ENCODE results near the gene ZBTB20. TPM values are rescaled to one million over a fixed set of nuclear protein-coding genes. Genes with fewer than 3 reads are reported as not detected.

Gene ZBTB20
- total RNA-seq, 2 donors from 2014 or later: 5.7 to 17.7 TPM

DNA sequence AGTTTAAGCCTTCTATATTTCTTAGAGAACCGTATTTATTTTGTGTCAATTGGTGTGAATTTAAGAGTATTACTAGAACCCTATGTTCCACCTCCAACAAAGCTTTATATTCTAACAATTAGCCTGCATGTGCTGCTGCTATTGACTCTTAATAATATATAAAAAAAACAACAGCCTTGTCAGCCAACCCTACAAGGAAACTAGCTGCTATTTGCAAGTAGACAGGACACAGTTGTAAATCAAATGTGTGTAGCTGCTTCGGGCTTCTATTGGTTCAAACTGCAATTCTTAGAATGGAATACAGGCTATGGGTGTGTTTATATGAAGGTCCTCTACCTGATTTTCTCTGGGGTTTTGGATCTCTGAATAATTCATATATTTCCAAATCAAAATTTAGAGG is 60.7 kb downstream of the ZBTB20 start:
- H3K27ac Mint-ChIP-seq: no peak overlapping the region
- no peak overlapping the region for H3K4me3 Mint-ChIP-seq
- no peaks in the 10 kb centered on the region for H3K9me3 Mint-ChIP-seq
- no peaks in the 10 kb centered on the region for H3K27me3 Mint-ChIP-seq
- H3K4me1 Mint-ChIP-seq: peaks cover 4% of the 10 kb centered on the region
- ATAC-seq (replicated peaks): no peak
- H3K36me3 Mint-ChIP-seq (ENCODE audit: low read depth): no peaks in the 10 kb centered on the region

DNA sequence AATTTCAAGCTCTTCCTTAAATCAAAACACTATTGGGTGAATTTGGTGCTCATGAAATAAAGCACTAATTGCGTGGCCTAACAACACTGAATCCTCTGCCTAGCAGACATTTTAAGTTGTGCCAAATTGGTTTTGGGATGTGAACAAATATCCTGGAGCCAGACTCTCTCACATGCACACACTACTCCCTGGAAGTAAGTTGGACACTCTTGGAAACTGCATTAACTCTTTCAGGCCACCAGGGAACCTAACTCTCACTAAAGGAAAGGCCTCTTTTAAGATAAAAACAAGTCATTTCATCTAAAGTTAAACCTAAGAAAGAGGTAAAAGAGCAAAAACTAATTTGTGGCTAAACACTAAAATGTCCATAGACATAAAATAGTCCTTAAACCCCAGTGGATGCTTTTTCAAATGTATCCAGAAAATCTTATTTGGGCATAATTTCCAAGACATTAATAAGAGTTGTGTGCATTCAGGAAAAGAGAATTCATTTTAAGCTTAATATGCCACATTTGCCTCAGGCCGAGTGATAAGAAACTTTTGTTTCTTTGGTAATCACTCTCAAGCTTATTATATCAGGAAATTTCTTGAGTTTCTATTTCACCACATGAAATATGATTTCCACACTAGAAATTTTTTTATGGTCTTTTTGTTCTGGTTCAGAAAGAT is 61.8 kb downstream of the ZBTB20 start:
- Mint-ChIP-seq H3K4me3 (no peak overlapping the region), H3K27me3 (no peaks in the 10 kb centered on the region), H3K4me1 (peaks cover 4% of the 10 kb centered on the region), H3K36me3 (ENCODE audit: low read depth) (no peaks in the 10 kb centered on the region), H3K9me3 (no peaks in the 10 kb centered on the region), H3K27ac (no peak overlapping the region)
- no peak for ATAC-seq (replicated peaks)

DNA sequence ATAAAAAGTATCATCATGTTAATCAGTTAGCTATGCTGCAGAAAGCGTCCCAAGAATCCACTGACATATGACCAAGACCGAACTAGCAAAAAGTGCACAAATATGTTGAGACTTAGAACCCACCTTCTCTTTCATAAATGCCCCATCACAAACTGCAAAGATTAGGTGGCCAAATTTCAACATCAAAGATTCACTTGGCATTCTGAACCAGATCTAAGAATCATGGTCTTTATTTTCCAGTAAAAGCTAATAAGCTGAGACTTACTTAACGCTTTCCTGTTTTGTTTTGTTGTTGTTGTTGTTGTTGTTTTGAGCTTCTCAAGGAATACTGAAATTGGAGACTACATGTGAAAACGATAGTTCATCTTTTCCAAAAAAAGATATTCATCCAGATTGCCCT is 62.4 kb downstream of the ZBTB20 start:
- Mint-ChIP-seq H3K9me3 (no peaks in the 10 kb centered on the region), H3K27ac (no peak overlapping the region), H3K4me1 (peaks cover 4% of the 10 kb centered on the region), H3K27me3 (no peaks in the 10 kb centered on the region), H3K4me3 (no peak overlapping the region), H3K36me3 (ENCODE audit: low read depth) (no peaks in the 10 kb centered on the region)
- ATAC-seq (replicated peaks): no peak

DNA sequence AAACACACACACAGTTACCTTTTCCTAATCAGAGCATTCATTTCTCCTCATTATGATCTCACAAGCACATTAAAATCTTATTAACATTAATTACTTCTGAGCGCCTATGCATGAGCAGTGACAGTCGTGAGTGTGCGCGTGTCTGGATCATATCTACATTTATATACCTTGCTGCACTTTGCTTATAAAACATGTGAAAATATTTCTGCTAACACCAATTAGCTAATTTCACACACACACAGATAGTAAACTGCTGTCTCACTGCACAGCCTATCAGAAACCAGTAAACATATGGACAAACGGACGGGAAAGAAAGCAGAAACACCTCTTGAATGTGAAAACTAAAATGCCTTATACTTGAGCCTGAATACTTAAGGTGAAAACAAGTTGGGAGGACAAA is 64.8 kb downstream of the ZBTB20 start:
- no peak for ATAC-seq (replicated peaks)
- Mint-ChIP-seq H3K4me1 (peaks cover 4% of the 10 kb centered on the region), H3K36me3 (ENCODE audit: low read depth) (no peaks in the 10 kb centered on the region), H3K27me3 (no peaks in the 10 kb centered on the region), H3K4me3 (no peak overlapping the region), H3K9me3 (no peaks in the 10 kb centered on the region), H3K27ac (no peak overlapping the region)

DNA sequence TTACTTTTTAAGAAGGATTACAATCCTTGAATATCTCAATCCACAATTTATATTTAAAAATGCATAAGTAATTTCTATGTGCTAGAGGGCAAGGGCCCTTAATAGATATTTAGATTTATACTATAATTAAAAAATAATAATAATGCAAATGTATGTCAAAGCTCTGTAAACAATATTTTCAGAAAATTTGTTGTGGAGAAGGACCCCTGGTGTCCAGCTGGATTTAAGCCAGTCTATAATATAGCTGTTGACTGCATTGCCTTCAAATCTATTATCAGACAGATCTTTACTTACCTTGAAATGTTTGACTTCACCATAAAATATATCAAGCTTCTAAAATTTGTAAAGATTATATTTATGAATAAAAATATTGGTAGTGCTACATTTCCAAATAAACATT is 65.6 kb downstream of the ZBTB20 start:
- no peaks in the 10 kb centered on the region for H3K9me3 Mint-ChIP-seq
- no peak for ATAC-seq (replicated peaks)
- H3K36me3 Mint-ChIP-seq (ENCODE audit: low read depth): peaks cover 7% of the 10 kb centered on the region
- H3K4me3 Mint-ChIP-seq: no peak overlapping the region
- no peaks in the 10 kb centered on the region for H3K27me3 Mint-ChIP-seq
- no peak overlapping the region for H3K27ac Mint-ChIP-seq
- H3K4me1 Mint-ChIP-seq: peaks cover 4% of the 10 kb centered on the region

DNA sequence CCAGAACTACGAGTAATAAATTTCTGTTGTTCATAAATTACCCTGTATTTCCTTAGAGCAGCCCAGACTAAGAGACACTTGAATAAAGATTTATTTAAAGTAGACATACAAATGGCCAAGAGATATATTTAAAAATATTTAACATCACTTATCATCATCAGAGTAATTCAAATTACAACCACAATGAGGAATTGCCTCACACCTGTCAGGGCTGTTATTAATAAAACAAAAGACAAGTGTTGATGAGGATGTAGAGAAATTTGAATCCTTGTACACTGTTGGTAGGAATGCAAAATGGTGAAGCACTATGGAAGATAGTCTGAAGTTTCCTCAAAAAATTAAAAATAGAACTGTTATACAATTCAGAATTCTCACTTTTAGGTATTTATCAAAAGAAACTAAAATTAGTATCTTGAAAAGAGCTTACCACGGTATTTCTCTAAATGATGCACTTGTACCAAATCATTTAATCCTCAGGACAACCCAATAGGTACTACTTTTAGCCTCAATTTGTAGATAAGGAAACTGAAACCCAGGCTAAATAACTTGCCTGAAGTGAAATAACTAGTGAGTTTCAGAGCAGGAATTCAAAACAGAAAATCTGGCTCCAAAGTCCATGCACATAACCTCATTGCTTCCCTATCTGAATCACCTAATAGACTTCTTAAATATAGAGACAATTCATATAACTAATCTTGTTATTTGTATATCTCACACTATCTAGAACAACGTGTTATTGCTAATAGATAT is 69.4 kb downstream of the ZBTB20 start:
- H3K4me3 Mint-ChIP-seq: no peak overlapping the region
- peaks cover 23% of the 10 kb centered on the region for H3K36me3 Mint-ChIP-seq (ENCODE audit: low read depth)
- H3K4me1 Mint-ChIP-seq: peaks cover 6% of the 10 kb centered on the region
- ATAC-seq (replicated peaks): peak; percentile 31
- no peak overlapping the region for H3K27ac Mint-ChIP-seq
- no peaks in the 10 kb centered on the region for H3K27me3 Mint-ChIP-seq
- peaks cover 1% of the 10 kb centered on the region for H3K9me3 Mint-ChIP-seq

DNA sequence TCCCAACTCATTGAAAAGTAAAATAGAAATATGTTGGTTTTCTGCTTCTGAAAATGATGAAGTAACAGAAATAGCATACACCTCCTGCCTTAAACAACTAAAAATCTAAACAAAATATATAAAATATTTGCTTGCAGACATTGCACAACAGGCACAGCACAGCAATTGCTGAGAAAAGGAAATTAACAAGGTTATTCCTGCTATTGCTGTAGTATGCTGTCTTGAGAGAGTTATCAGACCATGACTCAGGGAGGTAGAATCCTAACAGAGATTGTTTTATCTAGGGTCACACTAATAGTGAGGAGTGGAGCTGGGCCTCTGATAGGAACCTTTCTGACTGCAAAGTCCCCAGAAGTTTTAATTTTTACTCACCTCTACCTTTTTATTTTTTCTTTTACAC is 72.6 kb downstream of the ZBTB20 start:
- Mint-ChIP-seq H3K4me3 (no peak overlapping the region), H3K4me1 (peaks cover 13% of the 10 kb centered on the region), H3K27ac (no peak overlapping the region), H3K27me3 (no peaks in the 10 kb centered on the region), H3K9me3 (peaks cover 3% of the 10 kb centered on the region), H3K36me3 (ENCODE audit: low read depth) (peaks cover 30% of the 10 kb centered on the region)
- ATAC-seq (replicated peaks): no peak

DNA sequence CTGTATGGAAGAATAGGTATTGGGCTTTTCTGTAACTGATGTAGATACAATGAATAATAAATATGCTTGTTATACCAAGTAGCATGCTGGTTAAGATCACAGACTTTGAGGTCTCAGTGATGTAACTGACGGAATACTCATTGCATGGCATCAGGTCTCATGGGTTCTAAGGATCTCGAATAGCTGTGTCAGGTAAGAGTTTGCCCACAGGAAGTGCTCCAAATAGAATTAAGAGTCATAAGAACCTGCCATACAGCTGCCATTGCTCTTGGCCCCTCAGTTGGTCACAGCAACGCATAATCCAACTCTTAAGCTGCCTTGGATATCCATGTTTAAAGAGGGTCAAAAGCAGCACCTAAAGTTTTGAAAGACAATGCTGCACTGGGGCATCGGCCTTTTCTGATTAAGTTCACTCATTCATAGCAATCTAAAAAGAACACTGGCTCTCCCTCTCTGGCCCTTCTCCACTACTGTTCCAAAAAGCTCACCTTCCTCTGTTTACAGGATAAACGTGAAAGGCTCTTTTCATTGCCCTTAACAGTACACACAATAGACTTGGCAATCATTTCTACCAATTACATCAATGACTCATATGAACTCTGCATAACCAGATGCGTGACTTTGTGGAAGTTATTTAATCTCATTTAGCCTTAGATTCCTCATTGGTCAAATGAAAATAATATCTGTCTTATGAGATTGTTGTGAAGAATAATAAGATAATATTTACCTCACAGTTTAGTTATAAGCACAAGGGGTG is 74.6 kb downstream of the ZBTB20 start:
- Mint-ChIP-seq H3K4me1 (peaks cover 13% of the 10 kb centered on the region), H3K4me3 (no peak overlapping the region), H3K9me3 (peaks cover 3% of the 10 kb centered on the region), H3K27me3 (no peaks in the 10 kb centered on the region), H3K36me3 (ENCODE audit: low read depth) (peaks cover 30% of the 10 kb centered on the region), H3K27ac (no peak overlapping the region)
- ATAC-seq (replicated peaks): no peak

DNA sequence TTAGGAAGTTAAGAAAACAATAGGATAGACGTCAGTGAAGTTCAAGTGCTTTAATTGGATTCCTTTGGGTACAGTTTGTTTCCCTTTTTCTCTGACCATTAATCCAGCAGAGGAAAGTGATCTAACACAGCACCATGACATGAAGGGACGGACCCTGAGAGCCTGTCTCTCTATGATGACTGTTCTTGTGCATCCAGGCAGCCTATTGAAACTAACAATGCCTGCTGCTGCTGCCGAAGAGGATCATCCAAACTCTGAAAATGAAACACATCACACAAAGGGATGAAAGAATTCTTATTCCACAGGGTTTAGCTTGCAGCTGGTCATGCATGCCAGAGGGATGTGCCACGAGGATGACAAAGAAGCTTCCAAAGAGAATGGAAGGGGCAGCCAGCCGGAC is 75.5 kb downstream of the ZBTB20 start:
- Mint-ChIP-seq H3K9me3 (peaks cover 3% of the 10 kb centered on the region), H3K4me1 (peaks cover 13% of the 10 kb centered on the region), H3K27me3 (no peaks in the 10 kb centered on the region), H3K27ac (no peak overlapping the region), H3K4me3 (no peak overlapping the region), H3K36me3 (ENCODE audit: low read depth) (peaks cover 24% of the 10 kb centered on the region)
- ATAC-seq (replicated peaks): no peak

DNA sequence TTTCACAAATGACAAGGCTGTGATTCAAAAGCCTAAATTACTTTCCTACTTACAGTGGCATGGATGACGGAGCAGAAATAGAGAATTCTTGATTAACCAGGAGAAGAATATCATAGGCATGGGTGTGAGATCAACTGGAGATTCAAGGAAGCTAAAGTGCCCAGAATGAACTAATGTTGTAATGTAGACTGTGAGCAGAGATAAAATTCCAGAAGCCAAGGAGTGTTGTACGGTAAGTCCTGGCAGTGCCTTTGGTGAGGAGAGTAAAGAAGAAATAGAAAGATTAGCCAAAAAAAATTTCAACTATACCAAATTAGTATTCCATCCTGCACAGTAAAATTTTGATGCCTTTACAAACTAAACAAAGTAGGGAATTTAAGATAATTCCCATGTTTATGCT is 75.9 kb downstream of the ZBTB20 start:
- Mint-ChIP-seq H3K4me3 (no peak overlapping the region), H3K27ac (no peak overlapping the region), H3K36me3 (ENCODE audit: low read depth) (peaks cover 20% of the 10 kb centered on the region), H3K27me3 (no peaks in the 10 kb centered on the region), H3K4me1 (peaks cover 13% of the 10 kb centered on the region), H3K9me3 (peaks cover 3% of the 10 kb centered on the region)
- no peak for ATAC-seq (replicated peaks)

DNA sequence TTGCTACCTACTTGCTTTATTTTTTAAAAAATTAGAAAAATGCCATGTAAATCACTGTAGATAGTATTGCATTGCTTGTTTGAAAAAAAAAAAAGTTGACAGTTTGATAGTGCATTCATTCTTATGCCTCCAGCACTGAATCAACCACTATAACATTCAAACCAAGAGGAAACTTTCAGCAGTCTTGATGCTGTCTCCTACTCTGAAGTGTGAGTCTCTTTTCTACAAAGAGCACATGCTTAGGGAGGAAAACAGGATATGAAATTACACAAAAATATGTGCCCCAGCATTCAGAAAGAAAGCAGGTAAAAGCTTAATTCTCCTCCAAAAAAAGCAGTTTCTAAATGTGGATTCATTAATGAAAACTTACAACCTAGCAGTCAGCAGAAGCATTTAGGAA is 78.3 kb downstream of the ZBTB20 start:
- Mint-ChIP-seq H3K4me1 (peaks cover 13% of the 10 kb centered on the region), H3K9me3 (peaks cover 3% of the 10 kb centered on the region), H3K27me3 (no peaks in the 10 kb centered on the region), H3K4me3 (no peak overlapping the region), H3K27ac (no peak overlapping the region), H3K36me3 (ENCODE audit: low read depth) (peaks cover 11% of the 10 kb centered on the region)
- peak; percentile 46 for ATAC-seq (replicated peaks)

DNA sequence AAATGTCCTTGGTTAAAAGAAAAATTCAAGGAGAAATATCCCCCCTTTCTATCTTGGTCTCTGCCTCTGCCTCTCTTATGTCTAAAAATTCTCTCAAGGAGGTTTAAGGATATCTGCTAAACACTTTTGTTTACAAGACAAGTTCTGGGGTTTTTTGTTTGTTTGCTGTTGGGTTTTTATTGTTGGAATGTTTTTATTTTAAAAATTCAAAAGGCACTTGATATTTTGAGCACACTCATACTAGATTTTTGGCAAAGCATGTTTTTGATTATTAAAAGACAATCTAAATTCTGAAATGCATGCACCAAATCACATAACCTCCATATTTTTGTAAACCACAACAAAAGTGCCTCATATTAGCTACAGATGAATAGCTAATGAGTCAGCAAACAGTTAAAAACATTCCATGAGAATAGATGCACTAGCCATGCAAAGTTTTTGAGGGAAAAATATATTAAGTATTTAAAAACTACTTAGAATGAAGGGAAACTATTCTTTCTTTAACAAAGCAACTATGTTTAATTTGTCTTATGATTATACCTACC is 84.6 kb downstream of the ZBTB20 start:
- H3K4me3 Mint-ChIP-seq: no peak overlapping the region

DNA sequence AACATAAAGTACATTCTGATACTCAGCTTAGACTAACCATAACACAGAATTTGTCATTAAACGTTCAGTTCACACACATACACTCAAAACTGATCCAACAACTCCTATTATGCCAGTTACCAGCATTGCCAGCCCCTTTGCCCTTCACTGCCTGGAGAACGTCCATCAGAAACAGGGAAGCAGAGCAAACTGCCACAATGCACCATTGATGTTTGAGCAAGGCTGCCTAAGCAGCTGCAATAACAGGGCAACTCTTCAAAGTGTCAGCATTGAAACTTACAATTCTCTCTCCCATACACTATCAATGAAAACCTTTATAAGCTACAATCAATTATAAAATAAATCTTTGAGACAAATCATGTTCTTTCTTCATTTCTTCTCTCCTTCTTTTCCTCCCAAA is 85.1 kb downstream of the ZBTB20 start:
- H3K4me3 Mint-ChIP-seq: no peak overlapping the region
- peaks cover 8% of the 10 kb centered on the region for H3K9me3 Mint-ChIP-seq
- ATAC-seq (replicated peaks): no peak
- H3K27ac Mint-ChIP-seq: no peak overlapping the region
- no peaks in the 10 kb centered on the region for H3K27me3 Mint-ChIP-seq
- no peaks in the 10 kb centered on the region for H3K36me3 Mint-ChIP-seq (ENCODE audit: low read depth)
- H3K4me1 Mint-ChIP-seq: peaks cover 4% of the 10 kb centered on the region

More for the DNA sequence above, 84.6 kb downstream of the ZBTB20 start:
- Mint-ChIP-seq H3K27me3 (no peaks in the 10 kb centered on the region), H3K36me3 (ENCODE audit: low read depth) (no peaks in the 10 kb centered on the region), H3K9me3 (peaks cover 8% of the 10 kb centered on the region), H3K4me1 (peaks cover 4% of the 10 kb centered on the region), H3K27ac (no peak overlapping the region)
- no peak for ATAC-seq (replicated peaks)

DNA sequence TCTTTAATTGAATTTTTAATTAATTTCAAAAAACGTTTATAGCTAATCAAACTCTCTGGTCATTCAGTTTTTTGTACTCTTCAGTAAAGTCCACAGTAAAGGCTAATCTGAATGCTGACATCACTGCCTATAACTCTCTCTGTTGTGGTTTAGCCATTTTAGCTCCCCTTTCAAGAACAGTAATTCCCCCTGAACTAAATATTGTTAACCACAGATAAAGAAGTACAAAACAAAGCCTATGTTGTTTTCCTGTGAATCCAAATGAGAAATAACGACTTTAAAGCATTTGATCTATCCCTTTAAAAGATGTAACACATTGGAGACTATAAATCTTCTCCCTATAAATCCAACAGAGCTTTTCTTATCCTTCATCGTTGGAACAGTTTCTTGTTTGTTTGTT is 94.2 kb downstream of the ZBTB20 start:
- Mint-ChIP-seq H3K36me3 (ENCODE audit: low read depth) (no peaks in the 10 kb centered on the region), H3K27ac (no peak overlapping the region), H3K4me3 (no peak overlapping the region), H3K9me3 (no peaks in the 10 kb centered on the region), H3K27me3 (no peaks in the 10 kb centered on the region), H3K4me1 (no peaks in the 10 kb centered on the region)
- no peak for ATAC-seq (replicated peaks)

DNA sequence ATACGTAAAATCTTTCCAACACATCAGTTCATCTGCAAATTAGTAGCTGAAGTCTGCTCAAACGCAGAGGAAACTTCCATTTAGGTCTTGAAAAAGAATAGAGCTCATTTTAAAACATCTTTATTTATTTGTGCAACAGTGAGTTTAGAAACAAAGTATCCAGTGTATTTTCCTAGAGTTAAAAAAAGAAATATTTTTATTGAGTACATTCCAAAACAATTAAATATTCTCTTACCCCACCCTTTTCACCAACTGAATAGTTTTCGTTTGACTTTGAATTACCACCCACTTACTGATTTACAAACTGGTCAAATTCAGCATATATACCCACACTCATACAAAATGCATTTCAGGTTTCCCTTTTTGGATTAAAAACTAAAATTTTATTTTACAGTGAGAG is 104.7 kb downstream of the ZBTB20 start:
- Mint-ChIP-seq H3K27ac (no peak overlapping the region), H3K36me3 (ENCODE audit: low read depth) (no peaks in the 10 kb centered on the region), H3K4me1 (no peaks in the 10 kb centered on the region), H3K9me3 (no peaks in the 10 kb centered on the region), H3K27me3 (no peaks in the 10 kb centered on the region), H3K4me3 (no peak overlapping the region)
- no peak for ATAC-seq (replicated peaks)
